HG03520 (cell line): ENCODE results near the gene GET3.
"Not testable (repeated sequence)": the region's sequence is repeated elsewhere in the genome, so short reads cannot be mapped to it uniquely, and the experiment has no call there.

Experiments
- ATAC-seq: cut with Tn5 transposase; IDR thresholded peaks from one replicate; pipeline ENCODE4 v1.9.1; 2021; ENCODE audit warnings: mild to moderate bottlenecking, moderate library complexity; ENCODE audit not compliant: unreplicated experiment

GET3 gene

GRCh38 chr19:12736995-12737834 lies at the start of gene GET3:
GET3 (plus strand) TSS chr19:12737497; CDS start chr19:12737506, 9 bp downstream.
- peak; percentile 68 for ATAC-seq

DNA sequence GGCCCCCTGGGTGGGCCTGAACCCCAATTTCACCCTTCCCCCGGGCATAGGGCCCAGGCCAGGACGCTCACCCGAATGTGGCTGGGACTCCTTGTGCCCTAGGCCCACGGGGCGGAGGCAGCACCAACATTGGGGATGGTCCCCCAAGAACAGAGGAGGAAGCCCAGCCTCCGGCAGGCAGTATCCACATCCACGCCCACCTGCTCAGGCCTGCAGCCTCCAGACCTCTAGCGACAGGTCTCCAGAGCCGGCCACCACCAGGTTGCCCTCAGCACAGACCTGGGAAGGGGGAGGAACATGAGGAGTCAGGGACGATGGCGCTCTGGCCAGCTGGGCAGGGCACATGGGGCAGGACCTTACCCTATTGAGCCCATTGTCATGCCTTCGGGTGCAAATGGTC lies 48.3 kb upstream of the GET3 start:
- no peak for ATAC-seq

- ATAC-seq, result no peak
Measured at GRCh38 chr19:12689581-12690216, 47.6 kb upstream of the GET3 start.

DNA sequence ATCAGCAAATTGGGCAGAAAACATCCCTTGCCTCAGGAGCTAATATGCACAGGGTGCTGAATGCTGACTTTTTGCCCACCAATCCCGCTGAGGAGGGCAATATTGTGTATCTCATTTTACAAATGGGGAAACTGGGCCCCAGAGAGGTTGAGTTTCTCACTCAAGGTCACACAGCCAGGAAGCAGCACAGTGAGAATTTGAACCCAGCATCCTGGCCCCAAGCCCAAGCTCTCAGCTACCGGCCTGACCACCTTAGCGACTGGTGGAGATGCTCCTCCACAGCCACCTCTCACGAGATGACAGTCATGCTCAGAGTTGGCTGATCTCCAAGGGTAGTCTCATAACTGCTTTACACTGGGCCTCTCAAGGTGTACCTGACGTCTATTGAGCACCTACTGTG lies 44.3 kb upstream of the GET3 start:
- no peak for ATAC-seq

GRCh38 chr19:12694641-12695040 lies 42.7 kb upstream of the GET3 start:
- no peak for ATAC-seq

- ATAC-seq, result no peak
Measured at GRCh38 chr19:12695096-12695495, 42.2 kb upstream of the GET3 start.

DNA sequence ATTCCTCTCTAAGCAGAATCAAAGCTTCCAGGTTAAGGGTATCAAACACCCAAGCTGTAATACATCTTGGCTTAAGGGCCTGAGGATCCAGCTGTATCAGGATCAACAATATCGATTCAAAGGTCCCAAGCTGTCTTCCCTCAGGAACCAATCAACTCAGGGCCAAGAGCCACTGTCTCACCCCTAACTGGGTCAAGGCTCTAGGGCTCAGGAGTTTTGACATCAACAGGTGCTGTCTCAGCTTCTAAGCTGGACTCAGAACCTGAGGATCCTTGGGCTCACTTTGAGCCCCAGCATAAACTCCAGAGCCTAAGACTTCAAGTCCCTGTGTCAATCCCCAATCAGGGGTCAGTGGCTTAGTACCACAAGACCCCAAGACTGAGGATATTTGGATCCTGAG lies 41.8 kb upstream of the GET3 start:
- ATAC-seq, result no peak

DNA sequence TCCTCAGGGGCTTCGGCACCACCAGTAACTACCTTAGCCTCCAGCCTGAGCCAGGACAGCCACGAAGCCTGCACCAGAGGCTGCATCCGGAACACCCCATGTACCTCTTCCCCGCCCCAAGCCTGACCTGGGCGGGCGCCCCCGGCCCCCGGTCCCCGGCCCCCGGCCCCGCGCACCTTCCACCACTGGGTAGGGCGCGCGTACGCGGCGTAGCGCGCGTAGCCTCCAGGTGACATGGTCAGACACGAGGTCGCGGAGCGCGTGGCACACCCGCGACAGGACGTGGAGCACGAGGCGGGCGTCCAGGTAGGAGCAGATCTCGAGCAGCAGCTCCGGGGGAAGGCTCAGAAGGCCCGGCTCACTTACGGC lies 41.3 kb upstream of the GET3 start:
- no peak for ATAC-seq

DNA sequence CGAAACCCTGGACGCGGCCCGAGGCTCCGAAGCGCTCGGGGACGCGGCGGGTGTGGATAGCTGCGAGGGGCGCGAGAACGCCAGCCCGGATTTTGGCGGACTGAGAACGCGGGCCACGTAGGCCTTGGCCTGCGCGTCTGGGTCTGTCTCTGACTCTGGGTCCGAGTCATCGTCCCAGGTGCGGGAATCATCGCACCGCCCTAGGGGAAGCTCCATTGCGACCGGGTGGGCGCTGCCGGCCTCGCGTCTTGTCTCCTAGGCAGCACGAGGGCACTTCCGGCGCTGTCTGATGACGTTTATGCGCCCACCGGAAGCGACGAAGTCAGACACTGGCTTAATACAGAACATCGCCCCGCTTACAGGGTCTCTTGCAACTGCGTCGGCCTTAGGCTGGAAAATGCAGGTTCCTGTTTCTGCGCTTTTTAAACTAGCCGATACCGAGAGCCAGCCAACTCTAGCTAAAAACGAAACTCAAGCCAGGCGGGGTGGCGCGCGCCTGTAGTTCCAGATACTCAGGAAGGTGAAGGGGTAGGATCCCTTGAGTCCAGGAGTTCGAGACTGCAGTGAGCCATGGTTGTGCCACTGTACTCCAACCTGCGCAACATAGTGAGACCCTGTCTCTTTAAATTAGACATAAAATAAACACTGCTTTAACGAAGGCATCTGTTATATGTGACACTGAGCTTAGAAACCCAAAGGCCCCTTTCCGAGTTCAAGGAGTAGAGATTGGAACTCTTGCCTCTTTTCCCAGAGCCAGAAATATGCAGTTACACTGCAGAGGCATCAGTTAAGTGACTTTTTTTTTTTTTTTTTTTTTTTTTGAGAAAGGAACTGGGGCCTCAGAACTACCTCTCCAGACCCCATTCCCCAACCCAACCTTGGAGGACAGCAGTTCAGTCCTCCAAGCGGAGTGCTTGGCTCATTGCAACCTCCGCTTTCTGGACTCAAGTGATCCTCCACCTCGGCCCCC lies 40.6 kb upstream of the GET3 start, which contains the start of gene FBXW9:
TSS of gene FBXW9 (minus strand) at position 266 of the 970 bp plus-strand sequence. CDS start at position 216, 50 bp downstream.
- ATAC-seq, result peak; percentile 67

- ATAC-seq, result not testable (repeated sequence)
Measured at GRCh38 chr19:12697425-12697824, 39.9 kb upstream of the GET3 start.

- no peak for ATAC-seq
Measured at GRCh38 chr19:12698138-12698537, 39.2 kb upstream of the GET3 start.

- ATAC-seq, result no peak
Measured at GRCh38 chr19:12701596-12702282, 35.6 kb upstream of the GET3 start.

GRCh38 chr19:12703046-12703445 lies 34.3 kb upstream of the GET3 start:
- ATAC-seq, result no peak

GRCh38 chr19:12705169-12705568 lies 32.1 kb upstream of the GET3 start:
- no peak for ATAC-seq

- no peak for ATAC-seq
Measured at GRCh38 chr19:12705654-12706331, 31.5 kb upstream of the GET3 start.

GRCh38 chr19:12706332-12706718 lies 31.0 kb upstream of the GET3 start:
- no peak for ATAC-seq

GRCh38 chr19:12708641-12709040 lies 28.7 kb upstream of the GET3 start:
- ATAC-seq, result no peak

GRCh38 chr19:12711187-12711586 lies 26.1 kb upstream of the GET3 start:
- no peak for ATAC-seq

DNA sequence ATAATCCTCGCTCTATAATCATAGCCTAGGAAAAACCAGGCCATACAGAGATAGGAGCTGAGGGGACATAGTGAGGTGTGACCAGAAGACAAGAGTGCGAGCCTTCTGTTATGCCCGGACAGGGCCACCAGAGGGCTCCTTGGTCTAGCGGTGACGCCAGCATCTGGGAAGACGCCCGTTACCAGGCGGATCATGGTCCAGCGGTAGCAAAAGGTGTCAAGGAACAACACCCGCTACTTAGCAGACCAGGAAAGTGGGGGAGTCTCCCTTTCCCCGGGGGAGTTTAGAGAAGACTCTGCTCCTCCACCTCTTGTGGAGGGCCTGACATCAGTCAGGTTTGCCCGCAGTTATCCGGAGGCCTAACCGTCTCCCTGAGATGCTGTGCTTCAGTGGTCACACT lies 25.2 kb upstream of the GET3 start:
- not testable (repeated sequence) for ATAC-seq

GRCh38 chr19:12713304-12713703 lies 24.0 kb upstream of the GET3 start:
- ATAC-seq, result not testable (repeated sequence)
